Measurements from ENCODE around the gene CYSTM1. TPM values are rescaled to one million over a fixed set of nuclear protein-coding genes. Genes with fewer than 3 reads are reported as not detected.

CYSTM1 gene
- total and polyA plus RNA-seq, 2 of the 8 experiments (the other 6 are each of a cell fraction or from before 2014, with no cell fraction given) = 25.0 to 47.8 TPM

DNA sequence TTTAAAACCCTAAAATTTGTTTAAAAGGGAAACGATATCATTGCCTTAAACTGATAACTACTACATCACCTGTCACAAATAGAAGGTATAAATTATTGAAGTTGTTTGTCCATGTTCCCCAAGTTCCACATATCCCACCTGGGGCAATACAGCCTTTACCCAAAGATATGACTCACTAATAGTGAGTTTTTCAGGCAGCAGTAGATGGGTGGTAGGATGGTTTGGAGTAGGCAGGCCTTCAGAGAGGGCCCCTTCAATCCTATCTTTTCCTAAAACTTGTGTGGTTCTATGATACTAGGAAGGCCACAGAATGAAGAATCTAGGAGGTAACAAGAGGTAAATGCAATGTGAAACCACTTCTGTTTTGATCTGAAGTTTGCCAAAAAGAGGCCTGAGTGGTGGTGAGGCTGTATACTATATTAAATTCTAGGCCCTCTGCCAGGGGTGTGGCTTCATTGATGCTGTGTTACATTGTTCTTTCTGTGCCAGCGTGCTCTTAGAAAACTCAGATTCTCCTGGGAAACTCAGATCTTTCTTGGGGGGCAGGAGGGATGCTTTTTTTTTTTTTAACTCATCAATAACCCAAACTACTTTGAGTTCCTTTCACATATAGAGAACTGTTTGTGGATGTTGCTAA, 7.2 kb downstream of the CYSTM1 start (continued):
- TF ChIP-seq SP4 (IDR thresholded peaks at IDR 0.05; ENCODE audit: low read length) = no peak
- no peak for TF ChIP-seq CREB1 (IDR thresholded peaks at IDR 0.05)
- no peak for TF ChIP-seq RXRA (IDR thresholded peaks at IDR 0.05; ENCODE audit: insufficient read depth, low read depth, low read length)
- no peak for TF ChIP-seq ASH2L (IDR thresholded peaks at IDR 0.05; ENCODE audit: low read length)
- TF ChIP-seq GTF2F1 (IDR thresholded peaks at IDR 0.05; ENCODE audit: borderline replicate concordance, low read depth, low read length) = no peak

Measured in H1 (cell line).